HepG2 (cell line): ENCODE results near the gene ESRRB. TPM values are rescaled to one million over a fixed set of nuclear protein-coding genes. Genes with fewer than 3 reads are reported as not detected.

Experiments
- BRCA1 ChIP-seq: sonication (generic); formaldehyde crosslinking; IDR thresholded peaks from 2 replicates; pipeline ENCODE4 v1.4.0; 2020; ENCODE audit warnings: missing genetic modification reagents
- CEBPG ChIP-seq: IDR thresholded peaks from 2 replicates; pipeline ENCODE4 v1.6.1; 2016
- HES4 ChIP-seq: sonication (generic); formaldehyde crosslinking; IDR thresholded peaks from 2 replicates; pipeline ENCODE4 v1.9.0; 2021; ENCODE audit warnings: mild to moderate bottlenecking, missing genetic modification reagents, borderline replicate concordance
- HMG20A ChIP-seq: IDR thresholded peaks from 2 replicates; pipeline ENCODE4 v1.6.1; 2016; ENCODE audit warnings: borderline replicate concordance
- HMG20B ChIP-seq: conservative IDR thresholded peaks from 2 replicates; pipeline ENCODE4 v1.6.1; 2016; ENCODE audit warnings: missing genetic modification reagents, missing compliant biosample characterization
- HMGA1 ChIP-seq: sonication (generic); formaldehyde crosslinking; conservative IDR thresholded peaks from 2 replicates; pipeline ENCODE4 v1.4.0; 2020; ENCODE audit warnings: missing genetic modification reagents
- HNRNPUL1 ChIP-seq: fragments of 200-400 bp; formaldehyde crosslinking; IDR thresholded peaks from 2 replicates; pipeline ENCODE4 v1.6.1; 2017; ENCODE audit warnings: low read depth, mild to moderate bottlenecking, low read length, moderate library complexity
- HOMEZ ChIP-seq: IDR thresholded peaks from 2 replicates; pipeline ENCODE4 v1.6.1; 2016; ENCODE audit warnings: low read depth
- HOXA7 ChIP-seq: sonication (generic); formaldehyde crosslinking; IDR thresholded peaks from 2 replicates; pipeline ENCODE4 v1.8.1; 2022; ENCODE audit warnings: mild to moderate bottlenecking, missing genetic modification reagents, moderate library complexity
- KLF11 ChIP-seq: IDR thresholded peaks from 2 replicates; pipeline ENCODE4 v1.6.1; 2016; ENCODE audit warnings: missing compliant biosample characterization
- MAX ChIP-seq: IDR thresholded peaks from 2 replicates; pipeline ENCODE4 v1.6.1; 2012; ENCODE audit warnings: inconsistent platforms
- MBD4 ChIP-seq: IDR thresholded peaks from 2 replicates; pipeline ENCODE4 v1.6.1; 2012; ENCODE audit warnings: low read length, inconsistent platforms, borderline replicate concordance
- MNT ChIP-seq: fragments of 450-650 bp; IDR thresholded peaks from 2 replicates; pipeline ENCODE4 v1.6.1; 2016
- PCBP1 ChIP-seq: fragments of 200-400 bp; formaldehyde crosslinking; IDR thresholded peaks from 2 replicates; pipeline ENCODE4 v1.6.1; 2017; ENCODE audit warnings: mild to moderate bottlenecking, low read depth, low read length, borderline replicate concordance
- SMARCE1 ChIP-seq: fragments of 450-650 bp; IDR thresholded peaks from 2 replicates; pipeline ENCODE4 v1.6.1; 2017; ENCODE audit warnings: borderline replicate concordance
- SMYD3 ChIP-seq: sonication (generic); formaldehyde crosslinking; IDR thresholded peaks from 2 replicates; pipeline ENCODE4 v1.8.1; 2023; ENCODE audit warnings: mild to moderate bottlenecking, missing genetic modification reagents
- TEAD2 ChIP-seq: sonication (generic); formaldehyde crosslinking; IDR thresholded peaks from 2 replicates; pipeline ENCODE4 v1.9.0; 2021; ENCODE audit warnings: missing genetic modification reagents
- TIGD3 ChIP-seq: sonication (generic); formaldehyde crosslinking; IDR thresholded peaks from 2 replicates; pipeline ENCODE4 v1.5.1; 2020; ENCODE audit warnings: mild to moderate bottlenecking, missing genetic modification reagents, borderline replicate concordance
- ZNF333 ChIP-seq: sonication (generic); formaldehyde crosslinking; IDR thresholded peaks from 2 replicates; pipeline ENCODE4 v1.4.0; 2020; ENCODE audit warnings: mild to moderate bottlenecking, missing genetic modification reagents, borderline replicate concordance
- ZNF337 ChIP-seq: sonication (generic); formaldehyde crosslinking; IDR thresholded peaks from 2 replicates; pipeline ENCODE4 v1.5.1; 2020; ENCODE audit warnings: missing genetic modification reagents, low read depth, mild to moderate bottlenecking, borderline replicate concordance
- ZNF350 ChIP-seq: sonication (generic); formaldehyde crosslinking; IDR thresholded peaks from 2 replicates; pipeline ENCODE4 v1.4.0; 2020; ENCODE audit warnings: mild to moderate bottlenecking, low read depth, missing genetic modification reagents, borderline replicate concordance
- ZNF431 ChIP-seq: sonication (generic); formaldehyde crosslinking; IDR thresholded peaks from 2 replicates; pipeline ENCODE4 v1.9.0; 2022; ENCODE audit warnings: missing genetic modification reagents, low read depth, mild to moderate bottlenecking, borderline replicate concordance
- ZNF451 ChIP-seq: sonication (generic); formaldehyde crosslinking; IDR thresholded peaks from 2 replicates; pipeline ENCODE4 v1.5.0; 2020; ENCODE audit warnings: mild to moderate bottlenecking, missing genetic modification reagents
- ZNF572 ChIP-seq: sonication (generic); formaldehyde crosslinking; IDR thresholded peaks from 2 replicates; pipeline ENCODE4 v1.5.1; 2020; ENCODE audit warnings: mild to moderate bottlenecking, missing genetic modification reagents
- ZNF598 ChIP-seq: sonication (generic); formaldehyde crosslinking; IDR thresholded peaks from 2 replicates; pipeline ENCODE4 v1.5.1; 2020; ENCODE audit warnings: mild to moderate bottlenecking, missing genetic modification reagents, borderline replicate concordance
- ZNF75D ChIP-seq: sonication (generic); formaldehyde crosslinking; IDR thresholded peaks from 2 replicates; pipeline ENCODE4 v1.8.1; 2023; ENCODE audit warnings: missing genetic modification reagents, mild to moderate bottlenecking, borderline replicate concordance
- polyA plus RNA-seq, 8 experiments: library from polyadenylated mRNA; depleted of rRNA in 3 of 8; stranded (reverse) in 7 of 8; unstranded in 1 of 8; fragments of >200 nt; fragmentation: Illumina TruSeq in 4 of 8; extraction: Trizol in 4 of 8; gene quantifications; 2 replicates each; pipeline versions ENCODE4 v1.2.1 to v1.2.3, GENCODE V29; 2011 to 2016; ENCODE audit warnings: low read depth in 4 of 8, missing spikeins in 1 of 8, mixed read lengths in 1 of 8; ENCODE audit not compliant: insufficient read depth in 1 of 8
- total RNA-seq, 5 experiments: library from RNA; depleted of rRNA; stranded (reverse); fragments of >200 nt; fragmentation: Illumina TruSeq; extraction: Trizol; gene quantifications; 2 replicates each; pipeline ENCODE4 v1.2.3, GENCODE V29; 2016; ENCODE audit warnings: low read depth in 1 of 5
- TF ChIP-seq, protein P1 (sequence below): sonication (generic); formaldehyde crosslinking; IDR thresholded peaks from 2 replicates; pipeline ENCODE4 v1.8.1; 2023; ENCODE audit warnings: mild to moderate bottlenecking, moderate library complexity, missing genetic modification reagents

The ESRRB gene
- total and polyA plus RNA-seq, 2 of the 13 experiments (the other 11 are each of a cell fraction or from before 2014, with no cell fraction given) = 0.04 to 0.33 TPM

GRCh38 chr14:76352639-76353281, 23.2 kb upstream of the ESRRB start (continued):
- TF ChIP-seq HOXA7 (CRISPR knock-in tag) = no peak
- TF ChIP-seq, protein P1, sequence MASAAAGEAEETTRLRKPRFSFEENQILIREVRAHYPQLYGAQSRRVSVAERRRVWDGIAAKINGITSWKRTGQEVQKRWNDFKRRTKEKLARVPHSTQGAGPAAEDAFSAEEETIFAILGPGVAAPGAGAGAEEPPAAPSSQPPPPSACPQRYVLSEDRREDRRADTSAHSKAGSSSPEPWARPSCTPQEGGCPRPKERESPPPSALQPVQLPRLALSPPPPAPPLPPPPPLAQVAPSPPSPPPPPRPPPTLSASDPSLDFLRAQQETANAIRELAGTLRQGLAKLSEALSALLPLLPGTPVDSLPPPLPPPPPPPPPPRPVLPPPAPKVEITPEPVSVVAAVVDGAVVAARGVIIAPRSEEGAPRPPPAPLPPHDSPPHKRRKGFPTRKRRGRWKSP (CRISPR knock-in tag) = peak; percentile 54; the same call in 1 of the 2 replicates
- no peak; the same call in 1 of the 2 replicates for TF ChIP-seq ZNF451
- TF ChIP-seq ZNF350 (CRISPR knock-in tag) = peak; percentile 78
- 0 out of 2 replicates have a peak, but pooled peaks have one; percentile 26 for TF ChIP-seq HMG20A (CRISPR knock-in tag)
- TF ChIP-seq ZNF431 (CRISPR knock-in tag) = no peak
- TF ChIP-seq PCBP1 = no peak
- TF ChIP-seq BRCA1 = no peak
- no peak for TF ChIP-seq ZNF75D (CRISPR knock-in tag)
- no peak for TF ChIP-seq ZNF337
- no peak for TF ChIP-seq ZNF598 (CRISPR knock-in tag)
- TF ChIP-seq MAX = peak; percentile 51; the same call in 1 of the 2 replicates
- TF ChIP-seq HMG20B (CRISPR knock-in tag) = no peak
- TF ChIP-seq KLF11 (CRISPR knock-in tag) = no peak
- no peak for TF ChIP-seq MBD4
- no peak for TF ChIP-seq SMYD3
- TF ChIP-seq HNRNPUL1 = no peak
- no peak for TF ChIP-seq HMGA1
- TF ChIP-seq SMARCE1 = no peak
- TF ChIP-seq HES4 (CRISPR knock-in tag) = no peak
- no peak for TF ChIP-seq TEAD2
- no peak for TF ChIP-seq HOMEZ (CRISPR knock-in tag)
- no peak for TF ChIP-seq MNT
- TF ChIP-seq ZNF572 (CRISPR knock-in tag) = no peak
- TF ChIP-seq TIGD3 (CRISPR knock-in tag) = no peak
- 0 out of 2 replicates have a peak, but pooled peaks have one; percentile 21 for TF ChIP-seq CEBPG
- no peak for TF ChIP-seq ZNF333 (CRISPR knock-in tag)
